HL-60 (cell line): ENCODE measurements around the gene LIPC.

Source experiments
- POLR2AphosphoS5 ChIP-seq: IDR thresholded peaks from 2 replicates; pipeline ENCODE4 v1.6.1; 2012; ENCODE audit warnings: low read depth
- SPI1 ChIP-seq: IDR thresholded peaks from 2 replicates; pipeline ENCODE4 v1.6.1; 2012; ENCODE audit warnings: low read depth, mild to moderate bottlenecking, borderline replicate concordance
- TF ChIP-seq, protein P1 (sequence below): IDR thresholded peaks from one replicate; pipeline ENCODE4 v1.5.1; 2011; ENCODE audit warnings: low read length, control low read depth, inconsistent platforms; ENCODE audit not compliant: insufficient read depth
- TF ChIP-seq, protein P2 (sequence below): IDR thresholded peaks from 2 replicates; pipeline ENCODE4 v1.6.1; 2012; ENCODE audit warnings: low read depth; ENCODE audit not compliant: insufficient replicate concordance

DNA sequence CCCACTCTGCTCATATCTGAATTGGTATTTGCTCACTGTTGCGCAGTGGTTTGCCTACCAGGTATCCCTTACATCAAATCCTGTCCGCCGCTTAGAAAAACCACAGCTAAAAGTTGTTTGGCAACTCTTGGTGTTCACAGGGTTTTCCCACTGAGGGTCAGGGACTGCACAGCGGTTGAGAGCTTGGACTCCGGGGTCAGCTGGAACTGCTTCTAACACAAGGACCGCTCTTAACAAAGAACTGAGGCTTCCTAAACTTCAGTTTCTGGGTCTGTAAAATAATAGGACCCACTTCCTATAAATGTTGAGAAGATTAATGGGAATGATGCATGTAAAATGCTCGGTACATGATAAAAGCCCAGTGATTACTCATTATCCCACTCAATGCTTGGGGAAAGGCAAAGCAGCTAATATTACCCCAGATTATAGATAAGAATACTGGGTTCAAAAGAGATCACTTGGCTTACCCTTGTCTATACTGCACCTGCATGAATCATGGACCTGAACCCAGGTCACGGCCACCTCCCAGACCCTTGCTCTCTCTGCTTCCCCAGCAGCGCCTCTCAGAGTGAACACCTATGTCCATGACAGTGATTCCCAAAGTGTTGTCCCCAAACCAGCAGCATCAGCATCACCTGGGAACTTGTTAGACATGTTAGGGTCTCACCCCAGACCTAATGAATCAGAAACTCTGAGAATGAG, 36.1 kb downstream of the LIPC start:
- TF ChIP-seq, protein P1, sequence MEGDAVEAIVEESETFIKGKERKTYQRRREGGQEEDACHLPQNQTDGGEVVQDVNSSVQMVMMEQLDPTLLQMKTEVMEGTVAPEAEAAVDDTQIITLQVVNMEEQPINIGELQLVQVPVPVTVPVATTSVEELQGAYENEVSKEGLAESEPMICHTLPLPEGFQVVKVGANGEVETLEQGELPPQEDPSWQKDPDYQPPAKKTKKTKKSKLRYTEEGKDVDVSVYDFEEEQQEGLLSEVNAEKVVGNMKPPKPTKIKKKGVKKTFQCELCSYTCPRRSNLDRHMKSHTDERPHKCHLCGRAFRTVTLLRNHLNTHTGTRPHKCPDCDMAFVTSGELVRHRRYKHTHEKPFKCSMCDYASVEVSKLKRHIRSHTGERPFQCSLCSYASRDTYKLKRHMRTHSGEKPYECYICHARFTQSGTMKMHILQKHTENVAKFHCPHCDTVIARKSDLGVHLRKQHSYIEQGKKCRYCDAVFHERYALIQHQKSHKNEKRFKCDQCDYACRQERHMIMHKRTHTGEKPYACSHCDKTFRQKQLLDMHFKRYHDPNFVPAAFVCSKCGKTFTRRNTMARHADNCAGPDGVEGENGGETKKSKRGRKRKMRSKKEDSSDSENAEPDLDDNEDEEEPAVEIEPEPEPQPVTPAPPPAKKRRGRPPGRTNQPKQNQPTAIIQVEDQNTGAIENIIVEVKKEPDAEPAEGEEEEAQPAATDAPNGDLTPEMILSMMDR, result no peak
- TF ChIP-seq POLR2AphosphoS5 (no peak), SPI1 (no peak)
- TF ChIP-seq, protein P2, sequence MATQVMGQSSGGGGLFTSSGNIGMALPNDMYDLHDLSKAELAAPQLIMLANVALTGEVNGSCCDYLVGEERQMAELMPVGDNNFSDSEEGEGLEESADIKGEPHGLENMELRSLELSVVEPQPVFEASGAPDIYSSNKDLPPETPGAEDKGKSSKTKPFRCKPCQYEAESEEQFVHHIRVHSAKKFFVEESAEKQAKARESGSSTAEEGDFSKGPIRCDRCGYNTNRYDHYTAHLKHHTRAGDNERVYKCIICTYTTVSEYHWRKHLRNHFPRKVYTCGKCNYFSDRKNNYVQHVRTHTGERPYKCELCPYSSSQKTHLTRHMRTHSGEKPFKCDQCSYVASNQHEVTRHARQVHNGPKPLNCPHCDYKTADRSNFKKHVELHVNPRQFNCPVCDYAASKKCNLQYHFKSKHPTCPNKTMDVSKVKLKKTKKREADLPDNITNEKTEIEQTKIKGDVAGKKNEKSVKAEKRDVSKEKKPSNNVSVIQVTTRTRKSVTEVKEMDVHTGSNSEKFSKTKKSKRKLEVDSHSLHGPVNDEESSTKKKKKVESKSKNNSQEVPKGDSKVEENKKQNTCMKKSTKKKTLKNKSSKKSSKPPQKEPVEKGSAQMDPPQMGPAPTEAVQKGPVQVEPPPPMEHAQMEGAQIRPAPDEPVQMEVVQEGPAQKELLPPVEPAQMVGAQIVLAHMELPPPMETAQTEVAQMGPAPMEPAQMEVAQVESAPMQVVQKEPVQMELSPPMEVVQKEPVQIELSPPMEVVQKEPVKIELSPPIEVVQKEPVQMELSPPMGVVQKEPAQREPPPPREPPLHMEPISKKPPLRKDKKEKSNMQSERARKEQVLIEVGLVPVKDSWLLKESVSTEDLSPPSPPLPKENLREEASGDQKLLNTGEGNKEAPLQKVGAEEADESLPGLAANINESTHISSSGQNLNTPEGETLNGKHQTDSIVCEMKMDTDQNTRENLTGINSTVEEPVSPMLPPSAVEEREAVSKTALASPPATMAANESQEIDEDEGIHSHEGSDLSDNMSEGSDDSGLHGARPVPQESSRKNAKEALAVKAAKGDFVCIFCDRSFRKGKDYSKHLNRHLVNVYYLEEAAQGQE, result no peak
